Fibroblast of skin of left biceps (primary cell): ENCODE data around the gene RIMS4.

Experiments used
- DNase-seq, 2 experiments: peaks; one replicate each; pipeline ENCODE4 v3.0.0-alpha.2; 2013; ENCODE audit warnings: low read depth in 2 of 2

The RIMS4 gene

GRCh38 chr20:44720997-44721784, 89.2 kb downstream of the RIMS4 start:
- DNase-seq = peak in 1 of 2 experiments; percentile 71

- DNase-seq = no peak
These were observed 89.7 kb downstream of the RIMS4 start for GRCh38 chr20:44720621-44720996.

- DNase-seq = no peak
These were observed 90.5 kb downstream of the RIMS4 start for GRCh38 chr20:44719841-44720240.

- DNase-seq = no peak
These were observed 92.4 kb downstream of the RIMS4 start for GRCh38 chr20:44717986-44718385.

GRCh38 chr20:44716309-44717106, 93.8 kb downstream of the RIMS4 start:
- no peak for DNase-seq

GRCh38 chr20:44715499-44716308, 94.6 kb downstream of the RIMS4 start:
- DNase-seq = no peak

- no peak for DNase-seq
These were observed 95.4 kb downstream of the RIMS4 start, which contains the start of gene CCN5 for GRCh38 chr20:44714701-44715498. CCN5 (plus strand) TSS chr20:44715369; CDS start chr20:44715391, 22 bp downstream.

- DNase-seq = no peak
These were observed 96.1 kb downstream of the RIMS4 start for GRCh38 chr20:44714102-44714700.

GRCh38 chr20:44711237-44711636, 99.1 kb downstream of the RIMS4 start:
- no peak for DNase-seq

- DNase-seq = no peak
These were observed 100.5 kb downstream of the RIMS4 start for GRCh38 chr20:44709797-44710196.

- no peak for DNase-seq
These were observed 101.0 kb downstream of the RIMS4 start for GRCh38 chr20:44709380-44709779.

GRCh38 chr20:44707018-44707579, 103.2 kb downstream of the RIMS4 start:
- no peak for DNase-seq

- DNase-seq = no peak
These were observed 103.9 kb downstream of the RIMS4 start for GRCh38 chr20:44706301-44707017.

GRCh38 chr20:44705364-44706094, 104.8 kb downstream of the RIMS4 start:
- no peak for DNase-seq

- no peak for DNase-seq
These were observed 105.8 kb downstream of the RIMS4 start for GRCh38 chr20:44704551-44704971.

- no peak for DNase-seq
These were observed 106.3 kb downstream of the RIMS4 start for GRCh38 chr20:44703956-44704488.

GRCh38 chr20:44703183-44703925, 107.0 kb downstream of the RIMS4 start:
- DNase-seq = no peak

- peak in 1 of 2 experiments; percentile 39 for DNase-seq
These were observed 107.6 kb downstream of the RIMS4 start for GRCh38 chr20:44702776-44703175.
